HepG2 (cell line): ENCODE results near the gene VDR. TPM values are rescaled to one million over a fixed set of nuclear protein-coding genes. Genes with fewer than 3 reads are reported as not detected.

Experiments used
- GATAD2A ChIP-seq: IDR thresholded peaks from 2 replicates; pipeline ENCODE4 v1.6.1; 2016
- HNF4G ChIP-seq, 2 experiments: sonication (generic) in 1 of 2; formaldehyde crosslinking in 1 of 2; IDR thresholded peaks; 2 replicates each; pipeline versions ENCODE4 v1.4.0 to v1.6.1; 2011 to 2020; ENCODE audit warnings: borderline replicate concordance in 2 of 2, low read depth in 2 of 2, mild to moderate bottlenecking in 2 of 2, low read length in 1 of 2, missing genetic modification reagents in 1 of 2, moderate library complexity in 1 of 2
- KLF15 ChIP-seq: sonication (generic); formaldehyde crosslinking; IDR thresholded peaks from 2 replicates; pipeline ENCODE4 v1.8.1; 2023; ENCODE audit warnings: borderline replicate concordance, mild to moderate bottlenecking, inconsistent platforms, missing genetic modification reagents, mixed read lengths
- LCORL ChIP-seq, 2 experiments: fragments of 450-650 bp in 1 of 2; sonication (generic) in 1 of 2; formaldehyde crosslinking in 1 of 2; IDR thresholded peaks; 2 replicates each; pipeline versions ENCODE4 v1.5.0 to v1.6.1; 2017 to 2020; ENCODE audit warnings: antibody characterized with exemption in 1 of 2, missing genetic modification reagents in 1 of 2
- NONO ChIP-seq, 2 experiments: fragments of 450-650 bp in 1 of 2; sonication (generic) in 1 of 2; formaldehyde crosslinking in 1 of 2; IDR thresholded peaks in 1 of 2; conservative IDR thresholded peaks in 1 of 2; 2 replicates each; pipeline versions ENCODE4 v1.6.1 to v1.8.0; 2017 to 2022; ENCODE audit warnings: mild to moderate bottlenecking in 1 of 2, missing genetic modification reagents in 1 of 2, moderate library complexity in 1 of 2
- NR2F2 ChIP-seq: IDR thresholded peaks from 2 replicates; pipeline ENCODE4 v1.6.1; 2012; ENCODE audit warnings: low read depth, inconsistent platforms, borderline replicate concordance
- NR2F6 ChIP-seq, 2 experiments: IDR thresholded peaks; 2 replicates each; pipeline ENCODE4 v1.6.1; 2016; ENCODE audit warnings: antibody characterized with exemption in 1 of 2, mild to moderate bottlenecking in 1 of 2
- PHF21A ChIP-seq: sonication (generic); formaldehyde crosslinking; IDR thresholded peaks from 2 replicates; pipeline ENCODE4 v1.5.0; 2020; ENCODE audit warnings: mild to moderate bottlenecking, missing genetic modification reagents
- SOX6 ChIP-seq, 2 experiments: fragments of 450-650 bp in 1 of 2; sonication (generic) in 1 of 2; formaldehyde crosslinking in 1 of 2; IDR thresholded peaks; 2 replicates each; pipeline versions ENCODE4 v1.4.0 to v1.6.1; 2017 to 2020; ENCODE audit warnings: antibody characterized with exemption in 1 of 2, mild to moderate bottlenecking in 1 of 2, missing genetic modification reagents in 1 of 2
- ZNF292 ChIP-seq: sonication (generic); formaldehyde crosslinking; IDR thresholded peaks from 2 replicates; pipeline ENCODE4 v1.8.1; 2022; ENCODE audit warnings: mild to moderate bottlenecking, low read depth, missing genetic modification reagents, borderline replicate concordance
- ZNF605 ChIP-seq: sonication (generic); formaldehyde crosslinking; IDR thresholded peaks from 2 replicates; pipeline ENCODE4 v1.8.0; 2022; ENCODE audit warnings: mild to moderate bottlenecking, missing genetic modification reagents
- ZNF670 ChIP-seq: sonication (generic); formaldehyde crosslinking; IDR thresholded peaks from 2 replicates; pipeline ENCODE4 v1.8.0; 2022; ENCODE audit warnings: mild to moderate bottlenecking, missing genetic modification reagents, borderline replicate concordance
- polyA plus RNA-seq, 8 experiments: library from polyadenylated mRNA; depleted of rRNA in 3 of 8; stranded (reverse) in 7 of 8; unstranded in 1 of 8; fragments of >200 nt; fragmentation: Illumina TruSeq in 4 of 8; extraction: Trizol in 4 of 8; gene quantifications; 2 replicates each; pipeline versions ENCODE4 v1.2.1 to v1.2.3, GENCODE V29; 2011 to 2016; ENCODE audit warnings: low read depth in 4 of 8, missing spikeins in 1 of 8, mixed read lengths in 1 of 8; ENCODE audit not compliant: insufficient read depth in 1 of 8
- total RNA-seq, 5 experiments: library from RNA; depleted of rRNA; stranded (reverse); fragments of >200 nt; fragmentation: Illumina TruSeq; extraction: Trizol; gene quantifications; 2 replicates each; pipeline ENCODE4 v1.2.3, GENCODE V29; 2016; ENCODE audit warnings: low read depth in 1 of 5
- TF ChIP-seq, protein P1 (sequence below), 2 experiments: sonication (generic) in 1 of 2; formaldehyde crosslinking in 1 of 2; IDR thresholded peaks; 2 replicates each; pipeline versions ENCODE4 v1.4.0 to v1.6.1; 2018 to 2020; ENCODE audit warnings: missing genetic modification reagents in 2 of 2, borderline replicate concordance in 1 of 2, low read depth in 1 of 2, mild to moderate bottlenecking in 1 of 2, missing biosample characterization in 1 of 2
- TF ChIP-seq, protein P2 (sequence below), 2 experiments: sonication (generic) in 1 of 2; formaldehyde crosslinking in 1 of 2; IDR thresholded peaks; 2 replicates each; pipeline versions ENCODE4 v1.4.0 to v1.6.1; 2016 to 2020; ENCODE audit warnings: borderline replicate concordance in 1 of 2, low read depth in 1 of 2, mild to moderate bottlenecking in 1 of 2, missing genetic modification reagents in 1 of 2
- TF ChIP-seq, protein P3 (sequence below): IDR thresholded peaks from 2 replicates; pipeline ENCODE4 v1.4.0; 2020; ENCODE audit warnings: mild to moderate bottlenecking, missing genetic modification reagents

Gene VDR
- total and polyA plus RNA-seq, 2 of the 13 experiments (the other 11 are each of a cell fraction or from before 2014, with no cell fraction given): 0.08 to 0.33 TPM

DNA sequence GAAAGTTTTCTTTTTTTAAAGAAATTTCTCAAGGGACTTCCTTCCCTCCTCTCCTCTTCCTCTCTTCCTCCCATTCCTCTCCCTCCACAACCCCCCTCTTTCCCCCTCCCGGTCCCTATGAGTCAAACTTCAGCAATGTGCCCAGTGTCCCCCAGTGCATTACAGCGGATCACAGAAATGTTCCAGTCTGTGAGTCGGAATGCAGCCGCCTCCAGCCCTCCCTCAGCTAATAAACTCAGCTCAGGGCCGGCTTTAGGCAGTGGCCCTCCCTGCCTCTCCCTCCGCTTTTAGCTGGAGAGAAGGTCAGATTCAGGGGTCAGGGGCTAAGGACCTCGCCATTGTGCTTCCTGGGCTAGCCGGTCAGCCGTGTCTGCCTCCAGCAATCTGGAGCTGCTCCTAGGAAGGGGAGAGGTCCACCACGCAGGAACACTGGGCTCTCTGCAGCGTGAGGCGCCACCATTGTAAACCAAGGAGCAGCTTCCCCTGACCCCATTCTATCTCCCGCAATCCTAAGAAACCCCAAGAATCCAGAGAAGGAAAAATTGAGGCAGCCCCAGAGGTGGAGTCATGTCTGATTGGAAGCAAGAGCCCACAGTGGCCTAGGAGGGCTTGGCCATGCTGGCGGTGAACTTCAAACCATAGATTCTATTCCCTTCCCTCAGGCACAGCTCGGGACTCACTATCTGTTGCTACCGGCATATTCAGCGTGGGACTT lies 84.0 kb downstream of the VDR start (continued):
- TF ChIP-seq ZNF605 (CRISPR knock-in tag) (no peak; the same call in 1 of the 2 replicates), ZNF670 (CRISPR knock-in tag) (no peak), LCORL (IDR thresholded peaks at IDR 0.05) (no peak), LCORL (CRISPR knock-in tag; IDR thresholded peaks at IDR 0.05) (peak; percentile 47; the same call in 1 of the 2 replicates), GATAD2A (CRISPR knock-in tag) (peak; percentile 10; the same call in 1 of the 2 replicates), HNF4G (IDR thresholded peaks at IDR 0.05; ENCODE audit: borderline replicate concordance, low read depth, low read length) (no peak), HNF4G (CRISPR knock-in tag; IDR thresholded peaks at IDR 0.05; ENCODE audit: borderline replicate concordance, low read depth) (no peak), NR2F6 (IDR thresholded peaks at IDR 0.05) (peak; percentile 73), NR2F6 (CRISPR knock-in tag; IDR thresholded peaks at IDR 0.05) (peak; percentile 73), PHF21A (CRISPR knock-in tag) (0 out of 2 replicates have a peak, but pooled peaks have one; percentile 33), SOX6 (IDR thresholded peaks at IDR 0.05) (no peak), SOX6 (CRISPR knock-in tag; IDR thresholded peaks at IDR 0.05) (peak; percentile 9; the same call in 1 of the 2 replicates), KLF15 (CRISPR knock-in tag) (no peak), NONO (IDR thresholded peaks at IDR 0.05) (no peak), NONO (CRISPR knock-in tag; conservative IDR thresholded peaks at IDR 0.05) (peak; percentile 11; the same call in 1 of the 2 replicates), NR2F2 (peak; percentile 30; the same call in 1 of the 2 replicates), ZNF292 (CRISPR knock-in tag) (0 out of 2 replicates have a peak, but pooled peaks have one; percentile 30)
- TF ChIP-seq, protein P1, sequence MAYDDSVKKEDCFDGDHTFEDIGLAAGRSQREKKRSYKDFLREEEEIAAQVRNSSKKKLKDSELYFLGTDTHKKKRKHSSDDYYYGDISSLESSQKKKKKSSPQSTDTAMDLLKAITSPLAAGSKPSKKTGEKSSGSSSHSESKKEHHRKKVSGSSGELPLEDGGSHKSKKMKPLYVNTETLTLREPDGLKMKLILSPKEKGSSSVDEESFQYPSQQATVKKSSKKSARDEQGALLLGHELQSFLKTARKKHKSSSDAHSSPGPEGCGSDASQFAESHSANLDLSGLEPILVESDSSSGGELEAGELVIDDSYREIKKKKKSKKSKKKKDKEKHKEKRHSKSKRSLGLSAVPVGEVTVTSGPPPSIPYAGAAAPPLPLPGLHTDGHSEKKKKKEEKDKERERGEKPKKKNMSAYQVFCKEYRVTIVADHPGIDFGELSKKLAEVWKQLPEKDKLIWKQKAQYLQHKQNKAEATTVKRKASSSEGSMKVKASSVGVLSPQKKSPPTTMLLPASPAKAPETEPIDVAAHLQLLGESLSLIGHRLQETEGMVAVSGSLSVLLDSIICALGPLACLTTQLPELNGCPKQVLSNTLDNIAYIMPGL (CRISPR knock-in tag; IDR thresholded peaks at IDR 0.05; ENCODE audit: borderline replicate concordance in 1 of 2, low read depth in 1 of 2): 0 out of 4 replicates have a peak, but pooled peaks of 1 of the 2 experiments have one; percentile 13
- TF ChIP-seq, protein P2, sequence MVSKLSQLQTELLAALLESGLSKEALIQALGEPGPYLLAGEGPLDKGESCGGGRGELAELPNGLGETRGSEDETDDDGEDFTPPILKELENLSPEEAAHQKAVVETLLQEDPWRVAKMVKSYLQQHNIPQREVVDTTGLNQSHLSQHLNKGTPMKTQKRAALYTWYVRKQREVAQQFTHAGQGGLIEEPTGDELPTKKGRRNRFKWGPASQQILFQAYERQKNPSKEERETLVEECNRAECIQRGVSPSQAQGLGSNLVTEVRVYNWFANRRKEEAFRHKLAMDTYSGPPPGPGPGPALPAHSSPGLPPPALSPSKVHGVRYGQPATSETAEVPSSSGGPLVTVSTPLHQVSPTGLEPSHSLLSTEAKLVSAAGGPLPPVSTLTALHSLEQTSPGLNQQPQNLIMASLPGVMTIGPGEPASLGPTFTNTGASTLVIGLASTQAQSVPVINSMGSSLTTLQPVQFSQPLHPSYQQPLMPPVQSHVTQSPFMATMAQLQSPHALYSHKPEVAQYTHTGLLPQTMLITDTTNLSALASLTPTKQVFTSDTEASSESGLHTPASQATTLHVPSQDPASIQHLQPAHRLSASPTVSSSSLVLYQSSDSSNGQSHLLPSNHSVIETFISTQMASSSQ (IDR thresholded peaks at IDR 0.05; ENCODE audit: low read depth): no peak
- TF ChIP-seq, protein P2 (CRISPR knock-in tag; IDR thresholded peaks at IDR 0.05; ENCODE audit: borderline replicate concordance): 0 out of 2 replicates have a peak, but pooled peaks have one; percentile 24
- TF ChIP-seq, protein P3, sequence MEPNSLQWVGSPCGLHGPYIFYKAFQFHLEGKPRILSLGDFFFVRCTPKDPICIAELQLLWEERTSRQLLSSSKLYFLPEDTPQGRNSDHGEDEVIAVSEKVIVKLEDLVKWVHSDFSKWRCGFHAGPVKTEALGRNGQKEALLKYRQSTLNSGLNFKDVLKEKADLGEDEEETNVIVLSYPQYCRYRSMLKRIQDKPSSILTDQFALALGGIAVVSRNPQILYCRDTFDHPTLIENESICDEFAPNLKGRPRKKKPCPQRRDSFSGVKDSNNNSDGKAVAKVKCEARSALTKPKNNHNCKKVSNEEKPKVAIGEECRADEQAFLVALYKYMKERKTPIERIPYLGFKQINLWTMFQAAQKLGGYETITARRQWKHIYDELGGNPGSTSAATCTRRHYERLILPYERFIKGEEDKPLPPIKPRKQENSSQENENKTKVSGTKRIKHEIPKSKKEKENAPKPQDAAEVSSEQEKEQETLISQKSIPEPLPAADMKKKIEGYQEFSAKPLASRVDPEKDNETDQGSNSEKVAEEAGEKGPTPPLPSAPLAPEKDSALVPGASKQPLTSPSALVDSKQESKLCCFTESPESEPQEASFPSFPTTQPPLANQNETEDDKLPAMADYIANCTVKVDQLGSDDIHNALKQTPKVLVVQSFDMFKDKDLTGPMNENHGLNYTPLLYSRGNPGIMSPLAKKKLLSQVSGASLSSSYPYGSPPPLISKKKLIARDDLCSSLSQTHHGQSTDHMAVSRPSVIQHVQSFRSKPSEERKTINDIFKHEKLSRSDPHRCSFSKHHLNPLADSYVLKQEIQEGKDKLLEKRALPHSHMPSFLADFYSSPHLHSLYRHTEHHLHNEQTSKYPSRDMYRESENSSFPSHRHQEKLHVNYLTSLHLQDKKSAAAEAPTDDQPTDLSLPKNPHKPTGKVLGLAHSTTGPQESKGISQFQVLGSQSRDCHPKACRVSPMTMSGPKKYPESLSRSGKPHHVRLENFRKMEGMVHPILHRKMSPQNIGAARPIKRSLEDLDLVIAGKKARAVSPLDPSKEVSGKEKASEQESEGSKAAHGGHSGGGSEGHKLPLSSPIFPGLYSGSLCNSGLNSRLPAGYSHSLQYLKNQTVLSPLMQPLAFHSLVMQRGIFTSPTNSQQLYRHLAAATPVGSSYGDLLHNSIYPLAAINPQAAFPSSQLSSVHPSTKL (CRISPR knock-in tag): 0 out of 2 replicates have a peak, but pooled peaks have one; percentile 19
